Cerebellar nuclear complex (tissue), 1 donor: ENCODE data around the gene TLE6.
"Not testable (repeated sequence)": the region's sequence is repeated elsewhere in the genome, so short reads cannot be mapped to it uniquely, and the experiment has no call there.

ENCODE experiments used
- DNase-seq, 2 experiments: peaks; one replicate each; lab custom pipeline; 2025; lab: John Stamatoyannopoulos, UW

Gene TLE6

GRCh38 chr19:3004522-3004921 lies 27.2 kb downstream of the TLE6 start:
- no peak for DNase-seq

- no peak for DNase-seq
Observed at GRCh38 chr19:3005345-3005744, 28.0 kb downstream of the TLE6 start.

GRCh38 chr19:3006075-3006767 lies 28.9 kb downstream of the TLE6 start:
- DNase-seq = no peak

- no peak for DNase-seq
Observed at GRCh38 chr19:3007975-3008374, 30.6 kb downstream of the TLE6 start.

- no peak for DNase-seq
Observed at GRCh38 chr19:3008994-3009393, 31.6 kb downstream of the TLE6 start.

- no peak for DNase-seq
Observed at GRCh38 chr19:3010871-3011270, 33.5 kb downstream of the TLE6 start.

GRCh38 chr19:3012059-3012458 lies 34.7 kb downstream of the TLE6 start:
- DNase-seq = not testable (repeated sequence)

- no peak for DNase-seq
Observed at GRCh38 chr19:3012621-3013262, 35.4 kb downstream of the TLE6 start.

GRCh38 chr19:3013263-3013725 lies 35.9 kb downstream of the TLE6 start:
- DNase-seq = no peak

- DNase-seq = no peak
Observed at GRCh38 chr19:3014135-3014534, 36.8 kb downstream of the TLE6 start.

GRCh38 chr19:3015126-3016057 lies 38.0 kb downstream of the TLE6 start:
- DNase-seq = no peak

GRCh38 chr19:3017923-3018322 lies 40.6 kb downstream of the TLE6 start:
- DNase-seq = no peak

- DNase-seq = no peak
Observed at GRCh38 chr19:3019211-3019854, 42.0 kb downstream of the TLE6 start.

GRCh38 chr19:3020321-3020960 lies 43.1 kb downstream of the TLE6 start:
- no peak for DNase-seq

- no peak for DNase-seq
Observed at GRCh38 chr19:3024509-3024869, 47.1 kb downstream of the TLE6 start.

GRCh38 chr19:3024870-3025548 lies 47.6 kb downstream of the TLE6 start:
- DNase-seq = no peak

- DNase-seq = no peak
Observed at GRCh38 chr19:3025549-3025886, 48.2 kb downstream of the TLE6 start.

- no peak for DNase-seq
Observed at GRCh38 chr19:3026768-3027167, 49.4 kb downstream of the TLE6 start.

- DNase-seq = no peak
Observed at GRCh38 chr19:3027292-3027691, 49.9 kb downstream of the TLE6 start.

GRCh38 chr19:3027981-3028304 lies 50.6 kb downstream of the TLE6 start:
- DNase-seq = no peak

- DNase-seq = no peak
Observed at GRCh38 chr19:3028305-3029064, 51.1 kb downstream of the TLE6 start.
